Ovary (tissue), 9 donors: ENCODE data around the gene KCNQ4. TPM values are rescaled to one million over a fixed set of nuclear protein-coding genes. Genes with fewer than 3 reads are reported as not detected.

ENCODE experiments used
- DNase-seq, 5 donors: peaks; one replicate each; pipeline ENCODE4 v3.0.0-alpha.2; 2019 to 2020
- H3K27ac ChIP-seq, 2 donors: fragments of 200-600 bp; one replicate each; pipeline versions ENCODE4 v1.5.1 to v1.8.0; 2019 to 2022
- H3K27me3 ChIP-seq: fragments of 200-600 bp; one replicate; pipeline ENCODE4 v1.8.0; 2022
- H3K36me3 ChIP-seq: fragments of 200-600 bp; sonication (generic); one replicate; pipeline ENCODE4 v1.5.1; 2019
- H3K4me1 ChIP-seq: one replicate; pipeline ENCODE4 v1.8.1; 2013; ENCODE audit warnings: mild to moderate bottlenecking, moderate library complexity; ENCODE audit not compliant: insufficient read depth
- H3K4me3 ChIP-seq: fragments of 200-600 bp; sonication (generic); one replicate; pipeline ENCODE4 v1.5.1; 2017
- H3K9me3 ChIP-seq, 2 donors: fragments of 200-600 bp in 1 of 2; sonication (generic) in 1 of 2; one replicate each; pipeline versions ENCODE4 v1.5.1 to v1.8.1; 2013 to 2019; ENCODE audit warnings: mild to moderate bottlenecking in 1 of 2, moderate library complexity in 1 of 2
- CTCF ChIP-seq, 3 donors: fragments of 450-650 bp in 2 of 3; fragments of 200-600 bp in 1 of 3; IDR thresholded peaks; one replicate each; pipeline versions ENCODE4 v1.5.1 to v1.8.0; 2016 to 2022; ENCODE audit warnings: antibody characterized with exemption in 3 of 3, mild to moderate bottlenecking in 1 of 3
- EP300 ChIP-seq: sonication (generic); formaldehyde crosslinking; IDR thresholded peaks from one replicate; pipeline ENCODE4 v1.6.1; 2017; ENCODE audit warnings: antibody characterized with exemption
- POLR2A ChIP-seq: fragments of 450-650 bp; IDR thresholded peaks from one replicate; pipeline ENCODE4 v1.6.1; 2017; ENCODE audit warnings: antibody characterized with exemption, mild to moderate bottlenecking, moderate library complexity
- WGBS, 3 donors: extraction: QIAGEN DNeasy Blood & Tissue Kit in 1 of 3; methylation state at CpG; one replicate each; pipeline versions ENCODE4 v1.1.5 to v1.1.7; 2013 to 2017; 5-methylcytosine and 5-hydroxymethylcytosine counted together
- intact Hi-C, 4 donors: fragments of 100-400 bp; cut with DNase I; formaldehyde crosslinking; loops; one replicate each; pipeline versions ENCODE4 v1.11.0 to v1.15.1; 2022 to 2023
- microRNA counts: library from miRNA; unstranded; fragments of <30 nt; microRNA quantifications from one replicate; lab custom pipeline; 2016
- microRNA-seq, 3 donors: library from miRNA; unstranded; fragments of <30 nt; microRNA quantifications; one replicate each; pipeline versions ENCODE4 to v1.2.0, GENCODE V29; 2019 to 2020
- polyA plus RNA-seq, 2 donors: library from polyadenylated mRNA; stranded (reverse); fragments of 200-250 nt in 1 of 2; fragments of 350-450 nt in 1 of 2; fragmentation: Illumina TruSeq in 1 of 2; extraction: RNeasy Lipid Tissue Mini Kit (QIAGEN cat#74804) in 1 of 2; gene quantifications; one replicate each; pipeline ENCODE4 v1.2.3, GENCODE V29; 2013 to 2014
- small RNA-seq: library from RNA; depleted of rRNA; stranded (forward); fragments of <200 nt; gene quantifications from one replicate; pipeline ENCODE3, GENCODE V24; 2016
- total RNA-seq, 7 donors: library from RNA; depleted of rRNA in 2 of 7; stranded (reverse); fragments of >200 nt in 2 of 7; fragmentation: NEBNext Ultra II Directional in 3 of 7; extraction: Animal tissue kit (Norgen Biotek cat#: 25700) in 3 of 7; gene quantifications; one replicate each; pipeline versions ENCODE4 v1.1.0 to v1.2.4, GENCODE V29; 2016 to 2023
- donor health status: DM: no; HTN: no; CAD: no; lungs with moderate emphysema.
- donor health status: DM: no; HTN: no; CAD: no.
- donor health status: Bipolar disorder and iron deficiency.
- donor health status: DM: yes; HTN: yes; CAD: no.
- donor health status: DM: no; HTN: no; CAD: no.
- donor health status: DM: yes; HTN: yes; CAD: no.

The KCNQ4 gene
- total and polyA plus RNA-seq, 9 donors: 0.36 to 3.1 (median 0.84) TPM

- Histone ChIP-seq H3K4me1 (peaks cover 1% of the 10 kb centered on the region), H3K36me3 (no peaks in the 10 kb centered on the region), H3K9me3 (no peaks in the 10 kb centered on the region), H3K4me3 (peak overlapping the region; percentile 10), H3K27ac (no peak overlapping the region), H3K27me3 (no peaks in the 10 kb centered on the region)
- intact Hi-C loops: no loop called here
- TF ChIP-seq POLR2A: no peak
- no peak for TF ChIP-seq EP300
- TF ChIP-seq CTCF (IDR thresholded peaks at IDR 0.05): no peak
- WGBS, 3 donors: 15 to 25% (median 16%) methylated on average over 45 to 73 of the region's 73 CpGs
- DNase-seq: no peak
Observed at GRCh38 chr1:40884055-40884795, 100.6 kb downstream of the KCNQ4 start.

GRCh38 chr1:40886318-40887011 lies 102.9 kb downstream of the KCNQ4 start:
- H3K36me3 ChIP-seq: no peaks in the 10 kb centered on the region
- WGBS, 3 donors: 70 to 78% (median 77%) methylated on average over 7 of the region's 7 CpGs
- DNase-seq: no peak
- no peaks in the 10 kb centered on the region for H3K9me3 ChIP-seq
- intact Hi-C loops: no loop called here
- peaks cover 1% of the 10 kb centered on the region for H3K4me1 ChIP-seq
- no peaks in the 10 kb centered on the region for H3K27me3 ChIP-seq
- no peak overlapping the region for H3K27ac ChIP-seq
- H3K4me3 ChIP-seq: no peak overlapping the region
- TF ChIP-seq POLR2A: no peak
- no peak for TF ChIP-seq EP300
- TF ChIP-seq CTCF (IDR thresholded peaks at IDR 0.05): no peak

- H3K4me1 ChIP-seq: peaks cover 1% of the 10 kb centered on the region
- H3K27me3 ChIP-seq: no peaks in the 10 kb centered on the region
- H3K9me3 ChIP-seq: no peaks in the 10 kb centered on the region
- no peak for DNase-seq
- intact Hi-C loops: no loop called here
- H3K4me3 ChIP-seq: no peak overlapping the region
- TF ChIP-seq EP300 (no peak), POLR2A (no peak), CTCF (IDR thresholded peaks at IDR 0.05) (no peak)
- H3K27ac ChIP-seq: no peak overlapping the region
- 72 to 87% (median 81%) methylated on average over 1 of the region's 1 CpG for WGBS, 3 donors
- no peaks in the 10 kb centered on the region for H3K36me3 ChIP-seq
Observed at GRCh38 chr1:40887012-40887378, 103.4 kb downstream of the KCNQ4 start.

DNA sequence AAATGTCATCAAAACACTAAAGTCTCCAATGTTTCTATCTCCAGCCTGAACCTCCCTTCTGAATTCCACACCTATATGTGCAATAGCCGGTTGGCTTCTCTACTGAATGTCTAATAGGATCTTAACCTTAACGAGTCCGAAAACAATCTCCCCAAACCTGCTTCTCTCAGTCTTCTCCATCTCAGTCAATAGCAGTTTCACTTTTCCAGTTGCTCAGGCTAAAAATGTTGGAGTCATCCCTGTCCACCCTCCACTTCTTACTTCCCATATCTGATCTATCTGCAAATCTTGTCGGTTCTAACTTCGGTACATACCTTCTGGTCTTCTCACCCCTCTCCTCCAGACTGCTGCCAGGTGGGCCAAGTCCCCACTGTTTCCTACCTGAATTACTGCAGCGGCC lies 104.1 kb downstream of the KCNQ4 start:
- Histone ChIP-seq H3K9me3 (no peaks in the 10 kb centered on the region), H3K27me3 (no peaks in the 10 kb centered on the region), H3K4me1 (peaks cover 1% of the 10 kb centered on the region), H3K36me3 (no peaks in the 10 kb centered on the region), H3K27ac (no peak overlapping the region), H3K4me3 (no peak overlapping the region)
- no peak for DNase-seq
- WGBS, 3 donors: 88 to 93% (median 90%) methylated on average over 6 of the region's 6 CpGs
- no peak for TF ChIP-seq POLR2A
- no peak for TF ChIP-seq EP300
- TF ChIP-seq CTCF (IDR thresholded peaks at IDR 0.05): no peak
- intact Hi-C loops: no loop called here

MicroRNA genes within 50 kb of the gene (microRNA counts, 767-probe panel; counts per million panel counts)
- microRNA hsa-miR-30c-5p (lab: Ali Mortazavi, UCI) (4,118 counts per million, percentile 90 among the panel's probes with 10 or more counts), microRNA hsa-miR-30e-5p (lab: Ali Mortazavi, UCI) (2,738 counts per million, percentile 84 among the panel's probes with 10 or more counts)

Small RNA genes lying within 50 kb of the gene (microRNA-seq; reads per million reads assigned to microRNA genes)
- 7.9 to 28.5 (median 15.9) reads per million in 3 donors for gene MIR30C1
- gene MIR30E: 3,332 to 8,930 (median 6,932) reads per million in 3 donors

Small RNA genes lying within 50 kb of the gene (small RNA-seq; reads per million reads assigned to genes)
- 3.0 reads per million, percentile 76 among the genes with 10 or more reads in this experiment for gene MIR30C1
- gene MIR30E: 272 reads per million, percentile 94 among the genes with 10 or more reads in this experiment
- gene RN7SL326P: not detected

Other genes with a start within 250 kb of the KCNQ4 start
- 10 to 100 TPM in 1 of 7 donors, 1 to 10 TPM in 6; 1.3 to 12.6 (median 6.2) TPM for gene RIMS3, start 118.1 kb upstream of the KCNQ4 start, total RNA-seq
- gene RIMS3, start 118.1 kb upstream of the KCNQ4 start, polyA plus RNA-seq: 1 to 10 TPM; 1.4 to 4.4 TPM
- gene NFYC, start 92.1 kb upstream of the KCNQ4 start, total RNA-seq: 10 to 100 TPM; 28.8 to 65.6 (median 45.1) TPM
- 10 to 100 TPM; 44.1 to 90.9 TPM for gene NFYC, start 92.1 kb upstream of the KCNQ4 start, polyA plus RNA-seq
- gene CITED4, start 78.6 kb downstream of the KCNQ4 start, total RNA-seq: 100 to 1,000 TPM in 1 of 7 donors, 10 to 100 TPM in 6; 16.4 to 149 (median 24.3) TPM
- 1 to 10 TPM in 1 of 2 donors, under 1 TPM in 1; 0.75 to 5.2 TPM for gene CITED4, start 78.6 kb downstream of the KCNQ4 start, polyA plus RNA-seq
- 10 to 100 TPM in 6 of 7 donors, 1 to 10 TPM in 1; 8.2 to 34.3 (median 22.6) TPM for gene CTPS1, start 195.9 kb downstream of the KCNQ4 start, total RNA-seq
- 10 to 100 TPM in 1 of 2 donors, 1 to 10 TPM in 1; 5.9 to 23.2 TPM for gene CTPS1, start 195.9 kb downstream of the KCNQ4 start, polyA plus RNA-seq
- 1 to 10 TPM in 2 of 7 donors, under 1 TPM in 5; 0.55 to 1.2 (median 0.72) TPM for gene SLFNL1, start 237.9 kb downstream of the KCNQ4 start, total RNA-seq
- under 1 TPM; 0.05 to 0.23 TPM for gene SLFNL1, start 237.9 kb downstream of the KCNQ4 start, polyA plus RNA-seq